Eye (tissue), 1 donor: ENCODE data around the gene SYT13.
"Not testable (repeated sequence)": the region's sequence is repeated elsewhere in the genome, so short reads cannot be mapped to it uniquely, and the experiment has no call there.

Experiments used
- DNase-seq: peaks from one replicate; pipeline ENCODE4 v3.0.0-alpha.2; 2015

The SYT13 gene

GRCh38 chr11:45272701-45273100 lies 13.4 kb downstream of the SYT13 start:
- DNase-seq: no peak

GRCh38 chr11:45270946-45271716 lies 15.0 kb downstream of the SYT13 start:
- DNase-seq: no peak

DNA sequence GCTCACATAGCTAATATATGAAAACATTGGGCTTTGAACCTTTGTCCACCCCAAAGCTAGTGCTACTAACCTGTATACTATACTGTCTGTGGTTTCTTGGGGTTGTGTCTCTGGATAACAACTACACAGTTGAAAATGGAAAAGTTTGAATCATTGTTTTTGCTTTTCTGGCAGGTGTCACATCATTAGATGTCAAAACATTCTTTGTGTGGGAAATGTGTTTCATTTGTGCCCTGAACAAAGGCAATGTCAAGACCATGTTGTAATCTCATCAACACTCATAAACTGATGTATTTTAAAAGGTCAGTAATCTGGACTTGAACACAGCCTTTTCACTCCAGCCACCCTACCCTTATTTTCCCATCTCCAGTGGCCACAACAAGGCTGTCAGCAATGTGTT lies 16.5 kb downstream of the SYT13 start:
- DNase-seq: no peak

GRCh38 chr11:45267652-45268299 lies 18.4 kb downstream of the SYT13 start:
- no peak for DNase-seq

DNA sequence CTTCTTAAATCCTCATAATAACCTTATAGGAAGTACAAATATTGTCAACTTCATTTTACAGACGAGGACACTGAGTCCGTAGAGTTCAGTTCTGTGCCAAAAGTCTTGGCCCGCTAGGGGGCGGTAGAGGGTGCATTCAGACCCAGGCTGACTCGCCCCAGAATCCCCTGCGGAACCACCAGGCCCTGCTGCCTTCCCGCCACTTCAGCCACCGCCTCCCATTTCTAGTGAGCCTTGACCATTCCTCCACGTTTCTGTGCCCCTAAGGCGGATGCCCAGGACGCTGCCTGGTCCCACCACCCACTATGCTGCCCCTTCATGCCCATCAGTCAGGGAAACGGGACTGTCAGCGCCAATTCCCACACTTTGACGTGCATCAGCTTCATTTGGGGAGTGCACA lies 19.1 kb downstream of the SYT13 start:
- no peak for DNase-seq

GRCh38 chr11:45266676-45267020 lies 19.5 kb downstream of the SYT13 start:
- DNase-seq: no peak

DNA sequence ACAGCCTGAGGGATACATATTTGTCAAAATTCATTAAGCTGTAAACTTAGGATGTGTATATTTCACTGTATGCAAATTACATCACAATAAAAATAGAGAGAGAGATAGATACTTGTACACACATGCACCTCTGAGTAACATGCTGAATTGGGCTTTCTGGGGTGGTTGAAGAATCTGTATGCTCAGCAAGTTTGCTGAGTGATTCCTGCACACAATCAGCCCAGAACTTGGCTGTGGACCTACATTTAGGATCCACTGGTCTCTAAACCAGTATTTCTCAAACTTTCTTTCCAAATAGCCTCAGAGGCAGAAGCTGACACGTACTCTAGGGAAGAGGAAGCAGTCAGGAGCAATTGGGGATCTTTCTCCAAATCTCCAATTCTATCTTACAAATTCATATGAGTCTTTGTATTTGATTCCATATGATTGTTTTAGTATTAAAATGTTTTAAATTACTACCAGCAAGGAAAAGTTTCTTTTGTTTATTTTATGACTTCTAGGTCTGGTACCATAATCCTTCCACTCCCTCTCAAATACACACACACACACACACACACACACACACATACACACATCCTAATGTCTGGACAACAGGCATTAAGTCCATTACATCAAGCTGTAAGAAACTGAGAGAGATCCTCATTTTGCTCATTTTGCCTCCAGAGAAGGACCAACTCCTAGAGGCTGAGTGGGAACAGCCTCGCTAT lies 20.0 kb downstream of the SYT13 start:
- DNase-seq: no peak

- no peak for DNase-seq
Measured at GRCh38 chr11:45264839-45265515, 21.2 kb downstream of the SYT13 start.

- no peak for DNase-seq
Measured at GRCh38 chr11:45263773-45264172, 22.4 kb downstream of the SYT13 start.

GRCh38 chr11:45262900-45263299 lies 23.2 kb downstream of the SYT13 start:
- no peak for DNase-seq

DNA sequence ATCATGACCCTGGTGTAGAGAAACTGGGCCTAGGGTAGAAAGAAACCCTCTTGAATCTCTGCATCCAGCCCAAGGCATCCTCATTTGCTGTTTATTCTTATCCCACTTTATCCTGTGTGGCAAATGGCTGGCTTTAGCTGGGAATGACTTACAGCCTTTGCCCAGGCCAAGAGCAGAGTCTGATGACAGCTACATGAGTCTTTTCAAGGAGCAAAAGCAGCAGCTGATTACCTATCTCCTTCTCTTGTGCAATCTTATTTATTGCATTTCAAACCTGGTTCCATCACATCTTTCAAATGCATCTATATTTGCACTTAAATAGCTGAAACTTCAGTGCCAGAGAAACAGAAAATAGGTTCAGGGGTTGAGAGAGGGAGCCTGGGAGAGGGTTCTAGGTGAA lies 26.1 kb downstream of the SYT13 start:
- no peak for DNase-seq

- DNase-seq: no peak
Measured at GRCh38 chr11:45259592-45259991, 26.5 kb downstream of the SYT13 start.

DNA sequence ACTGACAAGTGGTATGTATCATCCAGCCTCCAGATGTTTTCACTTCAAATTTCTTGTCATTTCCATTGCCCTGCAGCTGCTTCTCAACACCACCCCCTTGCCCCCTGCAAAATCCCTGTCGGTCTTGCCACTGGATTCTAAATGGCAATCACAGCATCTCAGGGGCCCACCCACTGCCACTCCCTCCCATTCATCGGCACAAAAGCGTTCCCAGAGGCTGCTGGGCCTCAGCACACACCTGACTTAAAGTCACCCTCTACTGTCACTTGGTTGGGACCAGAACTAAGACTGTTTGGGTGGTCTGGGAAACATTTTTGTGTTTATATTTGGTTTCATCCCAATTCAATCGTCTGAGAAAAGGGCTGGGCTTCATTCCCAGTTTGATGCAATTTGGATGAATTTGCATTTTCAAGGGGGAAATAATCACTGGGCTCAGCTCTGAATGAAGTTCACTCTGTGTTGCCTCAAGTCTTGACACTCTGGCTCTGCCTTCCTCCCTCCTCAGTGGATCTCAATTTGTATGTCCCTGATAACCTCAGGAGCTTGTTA lies 27.1 kb downstream of the SYT13 start:
- DNase-seq: no peak

GRCh38 chr11:45254070-45254469 lies 32.1 kb downstream of the SYT13 start:
- no peak for DNase-seq

DNA sequence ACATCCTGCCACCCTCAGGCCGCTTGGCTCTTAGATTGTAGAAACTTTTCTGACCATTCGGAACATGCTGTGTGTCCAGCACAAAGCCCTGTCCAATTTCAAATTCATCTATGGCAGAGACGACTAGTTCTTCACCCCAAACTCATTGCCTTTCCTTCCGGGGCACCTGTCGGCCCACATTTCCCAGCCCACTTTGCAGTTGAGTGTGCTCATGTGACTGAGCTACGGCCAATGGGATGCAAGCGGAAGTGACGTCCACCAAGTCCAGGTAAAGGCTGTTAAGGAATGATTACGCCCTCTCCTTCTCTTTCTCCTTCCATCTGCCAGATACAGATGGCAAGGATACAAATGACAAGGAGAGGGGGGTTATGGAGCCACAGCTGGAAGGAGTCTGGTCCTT lies 32.5 kb downstream of the SYT13 start:
- no peak for DNase-seq

GRCh38 chr11:45252877-45253276 lies 33.3 kb downstream of the SYT13 start:
- no peak for DNase-seq

- DNase-seq: peak; percentile 71
Measured at GRCh38 chr11:45252134-45252856, 33.8 kb downstream of the SYT13 start.

DNA sequence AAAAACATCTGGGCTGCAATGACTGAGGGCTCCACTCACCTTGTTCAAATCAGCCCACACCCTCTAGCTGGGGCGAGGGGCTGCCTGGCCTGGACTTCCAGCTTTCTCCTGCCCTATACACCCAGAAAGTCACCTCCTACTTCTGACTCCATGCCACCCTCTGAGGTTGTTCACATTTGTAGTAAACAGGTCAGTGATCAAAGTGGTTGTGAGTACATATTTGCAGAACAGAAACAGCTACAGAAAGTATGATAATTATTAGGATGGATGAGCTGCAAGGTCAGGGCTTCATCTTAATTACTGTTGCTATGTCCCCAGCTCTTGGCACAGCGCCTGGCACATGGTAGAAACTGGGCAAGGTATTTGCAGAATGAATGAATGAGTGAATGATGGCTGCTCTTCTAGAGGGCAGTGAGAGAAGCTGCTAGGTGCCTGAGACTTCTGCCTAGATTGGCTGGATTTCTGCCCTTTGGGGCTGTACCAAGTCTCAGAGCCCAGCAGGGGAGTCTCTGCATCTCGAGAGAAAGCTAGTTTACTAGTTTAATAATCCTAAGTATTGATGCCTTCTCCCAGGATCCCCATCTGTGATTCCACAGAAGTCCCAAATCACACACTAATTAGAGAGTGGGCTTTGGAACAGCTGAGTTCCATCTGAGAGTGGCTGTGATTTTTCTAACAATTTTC lies 36.0 kb downstream of the SYT13 start:
- peak; percentile 21 for DNase-seq

DNA sequence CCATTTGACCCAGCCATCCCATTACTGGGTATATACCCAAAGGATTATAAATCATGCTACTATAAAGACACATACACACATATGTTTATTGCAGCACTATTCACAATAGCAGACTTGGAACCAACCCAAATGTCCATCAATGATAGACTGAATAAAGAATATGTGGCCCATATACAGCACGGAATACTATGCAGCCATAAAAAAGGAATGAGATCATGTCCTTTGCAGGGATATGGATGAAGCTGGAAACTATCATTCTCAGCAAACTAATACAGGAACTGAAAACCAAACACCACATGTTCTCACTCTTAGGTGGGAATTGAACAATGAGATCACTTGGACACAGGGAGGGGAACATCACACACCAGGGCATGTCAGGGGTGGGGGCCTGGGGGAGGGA lies 36.8 kb downstream of the SYT13 start:
- not testable (repeated sequence) for DNase-seq

DNA sequence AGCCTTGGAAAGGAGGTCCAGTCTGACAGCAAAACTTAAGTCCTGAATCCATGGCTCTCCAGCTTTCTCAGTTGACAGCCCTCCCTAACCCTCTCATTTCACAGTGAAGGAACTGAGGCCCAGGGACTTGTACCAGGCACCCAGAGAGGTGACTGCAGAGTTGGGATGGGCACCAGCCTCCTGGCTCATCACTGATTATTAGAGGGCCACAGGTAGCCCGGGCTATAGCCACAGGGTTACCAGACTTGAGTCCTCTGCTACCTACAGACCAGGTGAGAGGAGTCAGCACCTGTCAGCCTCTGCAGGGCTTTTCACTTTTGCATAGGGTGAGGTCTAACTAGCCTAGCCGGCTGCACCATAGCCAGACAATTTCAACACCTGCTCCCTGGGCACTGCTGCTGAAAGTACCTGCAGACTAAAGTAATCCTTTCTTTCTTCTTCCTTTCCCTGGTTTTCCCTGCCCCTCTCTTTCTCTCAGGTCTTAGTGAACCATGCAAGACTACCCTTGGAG lies 37.6 kb downstream of the SYT13 start:
- DNase-seq: no peak

DNA sequence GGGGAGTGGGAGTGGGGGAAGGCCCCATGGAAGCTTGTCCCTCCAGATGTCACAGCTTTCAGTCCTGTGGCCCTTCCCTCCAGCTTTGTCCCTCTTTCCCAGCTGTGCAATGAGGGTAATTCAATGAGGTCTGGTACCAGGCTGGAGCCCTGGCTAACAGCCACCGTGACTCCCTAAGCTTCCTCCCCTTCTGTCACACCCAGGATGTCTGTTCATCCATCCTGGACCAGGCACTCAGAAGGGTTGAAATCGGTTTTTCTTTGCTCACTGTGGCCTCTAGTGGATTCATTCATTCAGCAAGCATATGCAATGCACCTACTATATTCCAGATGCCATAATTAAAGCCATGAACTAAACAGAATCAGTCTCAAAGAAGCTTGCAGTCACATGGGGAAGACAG lies 38.7 kb downstream of the SYT13 start:
- DNase-seq: peak; percentile 13

GRCh38 chr11:45246241-45246640 lies 39.9 kb downstream of the SYT13 start:
- DNase-seq: no peak
